GM12878 (cell line): Measurements from ENCODE around the gene LMO2. TPM values are rescaled to one million over a fixed set of nuclear protein-coding genes. Genes with fewer than 3 reads are reported as not detected.

Experiments
- ATAC-seq: fragments of 200-7000 bp; cut with Tn5 transposase; 3 replicates; pipeline ENCODE4 v1.9.1; 2020; ENCODE audit warnings: mild to moderate bottlenecking, moderate library complexity
- BruUV-seq: library from RNA; stranded (reverse); fragments of 400-500 nt; replicated peaks from 2 replicates; lab custom pipeline; 2021; lab: Mats Ljungman, UMichigan
- CTCF ChIA-PET: fragments of 300-600 bp; sonication (Branson Sonifier 250); formaldehyde crosslinking; extraction: SDS; loops from one replicate; lab custom pipeline; 2021; ENCODE audit warnings: inconsistent platforms; lab: Yijun Ruan, JAX
- POLR2A ChIA-PET: fragments of 350-600 bp; formaldehyde crosslinking; extraction: SDS; loops from one replicate; lab custom pipeline; 2021; ENCODE audit warnings: inconsistent platforms; lab: Charles Lee
- RAD21 ChIA-PET: fragments of 300-600 bp; sonication (Branson Sonifier 250); formaldehyde crosslinking; loops from one replicate; lab custom pipeline; 2023; ENCODE audit warnings: antibody characterized with exemption; ENCODE audit not compliant: unreplicated experiment; lab: Charles Lee
- SMC1A ChIA-PET: fragments of 300-600 bp; sonication (Branson Sonifier 250); formaldehyde crosslinking; loops from one replicate; lab custom pipeline; 2023; ENCODE audit not compliant: unreplicated experiment, uncharacterized antibody; lab: Charles Lee
- DNase-seq: peaks from one replicate; pipeline ENCODE4 v3.0.0-alpha.2; 2011; ENCODE audit warnings: low read depth, low spot score
- FAIRE-seq: peaks from 3 replicates; lab custom pipeline; 2011; peaks lifted over from hg19 to GRCh38; lab: Jason Lieb, UNC
- H2AFZ ChIP-seq: 2 replicates; pipeline ENCODE4 v1.6.0; 2011; ENCODE audit warnings: low read depth, low read length, control low read depth; ENCODE audit not compliant: control insufficient read depth
- H3K27ac ChIP-seq: 2 replicates; pipeline ENCODE4 v1.5.1; 2011; ENCODE audit warnings: control low read depth; ENCODE audit not compliant: control insufficient read depth, insufficient read depth
- H3K27me3 ChIP-seq, 2 experiments: replicated peaks in 1 of 2; 2 replicates each; pipeline versions ENCODE4 v1.6.0 to v1.6.1; 2011; ENCODE audit warnings: low read length in 1 of 2; ENCODE audit not compliant: control insufficient read depth in 2 of 2, insufficient read depth in 2 of 2
- H3K36me3 ChIP-seq, 2 experiments: 2 replicates each; pipeline ENCODE4 v1.5.1; 2011; ENCODE audit warnings: low read length in 1 of 2; ENCODE audit not compliant: control insufficient read depth in 2 of 2, insufficient read depth in 2 of 2
- H3K4me1 ChIP-seq: 2 replicates; pipeline ENCODE4 v1.6.1; 2011; ENCODE audit warnings: mild to moderate bottlenecking, low read length, moderate library complexity, mixed read lengths; ENCODE audit not compliant: control insufficient read depth, insufficient read depth
- H3K4me2 ChIP-seq: 2 replicates; pipeline ENCODE4 v1.6.0; 2011; ENCODE audit warnings: control low read depth; ENCODE audit not compliant: control insufficient read depth, insufficient read depth
- H3K4me3 ChIP-seq: fragments of 200-600 bp; sonication (generic); 2 replicates; pipeline ENCODE4 v1.5.1; 2016
- H3K79me2 ChIP-seq: 2 replicates; pipeline ENCODE4 v1.6.0; 2011; ENCODE audit warnings: low read length; ENCODE audit not compliant: control insufficient read depth, insufficient read depth
- H3K9ac ChIP-seq: 2 replicates; pipeline ENCODE4 v1.8.0; 2011; ENCODE audit warnings: low read length, control low read depth, mixed read lengths; ENCODE audit not compliant: control insufficient read depth, insufficient read depth
- H3K9me3 ChIP-seq: replicated peaks from 3 replicates; pipeline ENCODE4 v1.5.1; 2011; ENCODE audit warnings: mild to moderate bottlenecking, low read length; ENCODE audit not compliant: control insufficient read depth, insufficient read depth
- H4K20me1 ChIP-seq: 2 replicates; pipeline ENCODE4 v1.6.0; 2011; ENCODE audit not compliant: control insufficient read depth, insufficient read depth
- FOXM1 ChIP-seq: IDR thresholded peaks from 2 replicates; pipeline ENCODE4 v1.6.1; 2012; ENCODE audit warnings: low read depth, mild to moderate bottlenecking, inconsistent platforms, low read length, moderate library complexity
- NFXL1 ChIP-seq: fragments of 450-650 bp; IDR thresholded peaks from 2 replicates; pipeline ENCODE4 v1.6.1; 2017; ENCODE audit warnings: antibody characterized with exemption, mild to moderate bottlenecking, borderline replicate concordance
- POLR2AphosphoS2 ChIP-seq: IDR thresholded peaks from 2 replicates; pipeline ENCODE4 v1.6.1; 2011; ENCODE audit warnings: low read depth, mild to moderate bottlenecking, low read length, improper control_type of control experiment, moderate library complexity
- TBL1XR1 ChIP-seq: IDR thresholded peaks from 2 replicates; pipeline ENCODE4 v1.6.1; 2012; ENCODE audit warnings: low read depth, low read length, improper control_type of control experiment
- ZBED1 ChIP-seq: IDR thresholded peaks from 2 replicates; pipeline ENCODE4 v1.6.1; 2016; ENCODE audit warnings: borderline replicate concordance
- WGBS: methylation state at CpG from one replicate; pipeline ENCODE4 v1.1.6; 2016; ENCODE audit warnings: low lambda C conversion rate; ENCODE audit not compliant: insufficient replicate concordance, insufficient coverage; ENCODE audit errors: missing lambda C conversion rate; 5-methylcytosine and 5-hydroxymethylcytosine counted together
- in situ Hi-C: fragments of 300-500 bp; cut with MboI; formaldehyde crosslinking; loops from 9 replicates; pipeline ENCODE4 v1.14.3; 2018; ENCODE audit warnings: mixed read lengths
- intact Hi-C: fragments of 100-400 bp; cut with micrococcal nuclease; formaldehyde crosslinking; loops from one replicate; pipeline ENCODE4 v1.14.2; 2022; ENCODE audit not compliant: unreplicated experiment
- polyA plus RNA-seq, 11 experiments: library from polyadenylated mRNA; depleted of rRNA in 4 of 11; unstranded in 6 of 11; stranded (reverse) in 5 of 11; fragments of >200 nt; fragmentation: Nextera tagmentation in 4 of 11; fragmentation: Illumina TruSeq in 1 of 11; extraction: Ambion mirVana in 4 of 11; extraction: Trizol in 1 of 11; gene quantifications; 1 replicate in 1 of 11; 2 replicates in 10 of 11; pipeline versions ENCODE4 v1.2.1 to v1.2.3, GENCODE V29; 2011 to 2016; ENCODE audit warnings: inconsistent platforms in 2 of 11, missing spikeins in 2 of 11, low read depth in 1 of 11
- total RNA-seq, 4 experiments: library from RNA; depleted of rRNA in 3 of 4; stranded (reverse); fragments of >200 nt in 3 of 4; fragmentation: Illumina TruSeq in 1 of 4; extraction: Trizol in 1 of 4; gene quantifications; 2 replicates each; pipeline versions ENCODE4 v1.2.1 to v1.2.3, GENCODE V29; 2013 to 2021
- TF ChIP-seq, protein P1 (sequence below): fragments of 450-650 bp; IDR thresholded peaks from 2 replicates; pipeline ENCODE4 v1.6.1; 2018; ENCODE audit warnings: borderline replicate concordance, mild to moderate bottlenecking; ENCODE audit not compliant: partially characterized antibody

The LMO2 gene
- total and polyA plus RNA-seq, 10 of the 15 experiments (the other 5 are each of a cell fraction or from before 2014, with no cell fraction given), result 0.29 to 1.9 (median 1.1) TPM; not detected in 1

DNA sequence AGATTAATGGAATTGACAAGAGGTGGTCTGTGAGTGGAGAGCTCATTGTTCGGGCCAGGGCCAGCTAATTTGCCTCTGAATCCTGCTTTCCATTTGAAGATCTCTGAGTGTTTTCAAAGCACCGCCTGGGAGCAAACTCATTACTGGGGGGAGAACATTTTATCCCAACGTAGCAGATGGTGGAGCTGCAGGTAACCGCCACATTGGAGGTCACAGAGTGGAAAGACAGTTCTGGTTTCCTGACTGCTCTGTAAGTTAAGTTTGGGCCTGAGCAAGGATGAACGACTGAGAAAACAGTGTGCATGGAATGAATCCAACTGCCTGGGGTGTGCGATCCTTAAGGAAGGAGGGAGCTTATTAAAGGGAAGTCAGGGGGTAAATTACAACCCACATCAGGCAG, 30.5 kb downstream of the LMO2 start:
- Histone ChIP-seq H4K20me1 (no peaks in the 10 kb centered on the region), H3K4me3 (no peak overlapping the region), H3K4me2 (no peak overlapping the region), H3K27ac (no peak overlapping the region), H3K36me3 (no peaks in the 10 kb centered on the region), H2AFZ (no peak overlapping the region), H3K27me3 (peaks cover 0 to 2% of the 10 kb centered on the region in 2 experiments; a peak in 2 of 4 replicates), H3K79me2 (no peaks in the 10 kb centered on the region), H3K9me3 (no peaks in the 10 kb centered on the region), H3K9ac (no peak overlapping the region), H3K4me1 (no peaks in the 10 kb centered on the region)
- SMC1A ChIA-PET, result interaction anchor here (0.6 to 4.7 kb wide), 6 partner anchors 35 to 138 kb away, joined by 3 to 45 read pairs (median 4); no protein-coding TSS in a partner anchor
- CTCF ChIA-PET, result interaction anchor here (0.6 to 10.0 kb wide), 5 partner anchors 42 to 639 kb away, joined by 3 to 187 read pairs (median 3); no protein-coding TSS in a partner anchor
- WGBS, result 93% methylated on average over 6 of the region's 6 CpGs
- RAD21 ChIA-PET, result interaction anchor here (0.6 to 1.5 kb wide), 3 partner anchors 106 to 500 kb away, joined by 3 to 4 read pairs (median 3); no protein-coding TSS in a partner anchor
- in situ Hi-C loops, result loop anchor here (5.0 kb wide), 2 partner anchors 111 to 496 kb away; partner anchors contain the start of gene ABTB2
- BruUV-seq, result no TSS peak
- intact Hi-C loops, result no loop called here
- POLR2A ChIA-PET, result no interaction called here
- TF ChIP-seq, protein P1, sequence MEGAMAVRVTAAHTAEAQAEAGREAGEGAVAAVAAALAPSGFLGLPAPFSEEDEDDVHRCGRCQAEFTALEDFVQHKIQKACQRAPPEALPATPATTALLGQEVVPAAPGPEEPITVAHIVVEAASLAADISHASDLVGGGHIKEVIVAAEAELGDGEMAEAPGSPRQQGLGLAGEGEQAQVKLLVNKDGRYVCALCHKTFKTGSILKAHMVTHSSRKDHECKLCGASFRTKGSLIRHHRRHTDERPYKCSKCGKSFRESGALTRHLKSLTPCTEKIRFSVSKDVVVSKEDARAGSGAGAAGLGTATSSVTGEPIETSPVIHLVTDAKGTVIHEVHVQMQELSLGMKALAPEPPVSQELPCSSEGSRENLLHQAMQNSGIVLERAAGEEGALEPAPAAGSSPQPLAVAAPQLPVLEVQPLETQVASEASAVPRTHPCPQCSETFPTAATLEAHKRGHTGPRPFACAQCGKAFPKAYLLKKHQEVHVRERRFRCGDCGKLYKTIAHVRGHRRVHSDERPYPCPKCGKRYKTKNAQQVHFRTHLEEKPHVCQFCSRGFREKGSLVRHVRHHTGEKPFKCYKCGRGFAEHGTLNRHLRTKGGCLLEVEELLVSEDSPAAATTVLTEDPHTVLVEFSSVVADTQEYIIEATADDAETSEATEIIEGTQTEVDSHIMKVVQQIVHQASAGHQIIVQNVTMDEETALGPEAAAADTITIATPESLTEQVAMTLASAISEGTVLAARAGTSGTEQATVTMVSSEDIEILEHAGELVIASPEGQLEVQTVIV, result no peak
- no peak for TF ChIP-seq NFXL1
- no peak for TF ChIP-seq POLR2AphosphoS2
- TF ChIP-seq TBL1XR1, result no peak
- no peak for TF ChIP-seq ZBED1
- no peak for TF ChIP-seq FOXM1
- no peak for DNase-seq
- FAIRE-seq, result no peak
- ATAC-seq, result no peak
